Stimulated activated naive CD8-positive, alpha-beta T cell treated with anti-CD3 and anti-CD28 coated beads, Interleukin-15, Interleukin-2, amounts not matched to agents 100 ng/mL and 50 ng/mL, for 24 hours (primary cell): ENCODE data around the gene PPME1.
"Not testable (repeated sequence)": the region's sequence is repeated elsewhere in the genome, so short reads cannot be mapped to it uniquely, and the experiment has no call there.

ENCODE experiments used
- H3K27ac Mint-ChIP-seq: one replicate; pipeline ENCODE4 v1.8.0; 2021; ENCODE audit warnings: mild to moderate bottlenecking, mixed read lengths
- H3K27me3 Mint-ChIP-seq: one replicate; pipeline ENCODE4 v1.8.0; 2021; ENCODE audit warnings: mixed read lengths
- H3K36me3 Mint-ChIP-seq: one replicate; pipeline ENCODE4 v1.8.0; 2021; ENCODE audit warnings: low read depth, mixed read lengths
- H3K4me1 Mint-ChIP-seq: one replicate; pipeline ENCODE4 v1.8.0; 2021; ENCODE audit warnings: low read depth, mixed read lengths
- H3K4me3 Mint-ChIP-seq: one replicate; pipeline ENCODE4 v1.8.0; 2021; ENCODE audit warnings: mild to moderate bottlenecking, mixed read lengths
- H3K9me3 Mint-ChIP-seq: one replicate; pipeline ENCODE4 v1.8.0; 2021; ENCODE audit warnings: mixed read lengths

PPME1 gene, protein sequence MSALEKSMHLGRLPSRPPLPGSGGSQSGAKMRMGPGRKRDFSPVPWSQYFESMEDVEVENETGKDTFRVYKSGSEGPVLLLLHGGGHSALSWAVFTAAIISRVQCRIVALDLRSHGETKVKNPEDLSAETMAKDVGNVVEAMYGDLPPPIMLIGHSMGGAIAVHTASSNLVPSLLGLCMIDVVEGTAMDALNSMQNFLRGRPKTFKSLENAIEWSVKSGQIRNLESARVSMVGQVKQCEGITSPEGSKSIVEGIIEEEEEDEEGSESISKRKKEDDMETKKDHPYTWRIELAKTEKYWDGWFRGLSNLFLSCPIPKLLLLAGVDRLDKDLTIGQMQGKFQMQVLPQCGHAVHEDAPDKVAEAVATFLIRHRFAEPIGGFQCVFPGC

DNA sequence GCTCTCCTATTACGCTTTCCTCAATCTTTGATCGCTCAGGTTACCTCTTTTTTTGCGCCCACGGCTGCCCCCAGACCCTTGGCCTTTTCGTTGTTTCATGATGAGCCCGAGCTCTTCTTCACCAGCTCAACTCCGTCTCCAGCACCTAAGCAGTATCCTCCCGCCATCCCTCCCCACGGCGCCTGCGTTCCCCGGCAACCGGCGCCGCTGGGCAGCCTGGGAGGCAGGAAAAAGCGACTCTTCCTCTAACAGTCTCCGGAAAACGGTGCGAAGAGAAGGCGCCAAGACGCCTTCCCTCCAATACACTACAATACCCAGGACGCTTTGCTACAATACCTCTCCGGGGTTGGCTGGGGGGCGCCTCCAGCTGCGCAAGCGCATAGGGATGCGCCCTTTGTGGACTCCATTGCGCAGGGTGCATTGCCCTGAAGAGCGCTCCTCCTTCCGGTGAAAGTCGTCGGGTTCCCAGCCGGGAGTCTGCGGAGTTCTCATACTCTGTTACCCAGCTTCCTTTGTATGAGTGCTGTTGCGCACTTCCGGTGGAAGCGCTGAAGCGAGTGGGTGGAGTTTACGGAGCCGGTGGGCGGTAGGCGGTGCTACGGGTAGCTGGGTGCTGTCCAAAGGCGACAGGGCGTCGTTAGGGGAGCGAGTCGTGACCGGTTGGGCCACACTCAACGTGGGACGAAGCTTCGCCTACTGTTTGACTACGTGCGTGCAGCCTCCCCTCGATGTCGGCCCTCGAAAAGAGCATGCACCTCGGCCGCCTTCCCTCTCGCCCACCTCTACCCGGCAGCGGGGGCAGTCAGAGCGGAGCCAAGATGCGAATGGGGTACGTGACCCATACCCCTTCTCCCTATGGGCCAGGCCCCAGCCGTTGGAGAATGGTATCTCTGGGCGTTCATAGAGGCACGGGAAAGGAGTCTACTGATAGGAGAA lies at the start of gene PPME1, which contains the start of gene C2CD3:
Gene PPME1 (plus strand): TSS at position 596 of the 936 bp plus-strand sequence. CDS start 133 bp downstream, at position 729.
Gene C2CD3 (minus strand): TSS at position 309 of the 936 bp plus-strand sequence. CDS start 210 bp downstream, at position 99.
- peaks cover 31% of the 10 kb centered on the region for H3K36me3 Mint-ChIP-seq
- no peak within 1 kb of the TSS for H3K27ac Mint-ChIP-seq
- no peaks in the 10 kb centered on the region for H3K9me3 Mint-ChIP-seq
- peaks cover 14% of the 10 kb centered on the region for H3K4me1 Mint-ChIP-seq
- H3K4me3 Mint-ChIP-seq, result no peak within 1 kb of the TSS
- H3K27me3 Mint-ChIP-seq, result no peaks in the 10 kb centered on the region

DNA sequence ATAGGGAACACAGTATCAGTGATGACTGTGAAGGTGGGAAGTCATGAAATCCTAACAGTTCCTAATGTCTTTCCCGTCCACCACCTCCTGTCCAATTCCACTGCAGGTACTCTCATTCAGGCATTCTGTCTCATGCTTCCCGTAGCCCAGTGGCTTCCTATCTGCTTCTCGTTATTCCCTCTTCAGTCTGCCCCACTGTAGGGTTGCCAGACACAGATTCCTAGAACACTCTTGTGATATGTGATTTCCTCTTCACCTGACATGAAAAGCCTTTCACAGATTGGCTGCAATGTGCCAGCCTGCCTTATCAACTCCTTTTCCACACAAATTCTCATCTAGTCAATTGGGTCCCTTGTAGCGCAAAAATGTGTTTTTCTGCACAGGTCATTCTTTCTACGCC lies 49.3 kb upstream of the PPME1 start:
- H3K36me3 Mint-ChIP-seq, result peaks cover 29% of the 10 kb centered on the region
- H3K4me1 Mint-ChIP-seq, result no peaks in the 10 kb centered on the region
- no peak overlapping the region for H3K4me3 Mint-ChIP-seq
- H3K27ac Mint-ChIP-seq, result no peak overlapping the region
- H3K27me3 Mint-ChIP-seq, result no peaks in the 10 kb centered on the region
- H3K9me3 Mint-ChIP-seq, result no peaks in the 10 kb centered on the region

DNA sequence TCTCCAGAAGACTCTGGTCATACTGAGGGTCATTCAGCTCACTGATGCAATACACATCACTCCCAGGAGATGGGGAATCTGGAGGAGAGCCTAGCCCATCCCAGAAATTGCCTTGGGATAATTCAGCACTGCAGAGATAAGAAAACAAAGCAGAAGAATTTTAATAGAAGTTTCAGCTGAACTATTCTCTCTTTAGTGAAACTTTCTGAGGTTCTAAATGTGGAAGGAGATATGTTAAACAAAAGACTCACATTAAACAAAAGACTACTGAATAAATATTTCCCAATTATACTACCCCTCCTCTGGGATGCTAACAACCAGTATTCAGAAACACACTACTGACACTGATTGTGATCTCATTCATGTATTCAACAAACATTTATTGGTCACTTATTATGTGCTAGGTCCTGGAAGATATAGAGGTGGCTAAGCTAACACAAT lies 48.1 kb upstream of the PPME1 start:
- Mint-ChIP-seq H3K4me3 (no peak overlapping the region), H3K4me1 (no peaks in the 10 kb centered on the region), H3K36me3 (peaks cover 29% of the 10 kb centered on the region), H3K27me3 (no peaks in the 10 kb centered on the region), H3K9me3 (no peaks in the 10 kb centered on the region), H3K27ac (no peak overlapping the region)

DNA sequence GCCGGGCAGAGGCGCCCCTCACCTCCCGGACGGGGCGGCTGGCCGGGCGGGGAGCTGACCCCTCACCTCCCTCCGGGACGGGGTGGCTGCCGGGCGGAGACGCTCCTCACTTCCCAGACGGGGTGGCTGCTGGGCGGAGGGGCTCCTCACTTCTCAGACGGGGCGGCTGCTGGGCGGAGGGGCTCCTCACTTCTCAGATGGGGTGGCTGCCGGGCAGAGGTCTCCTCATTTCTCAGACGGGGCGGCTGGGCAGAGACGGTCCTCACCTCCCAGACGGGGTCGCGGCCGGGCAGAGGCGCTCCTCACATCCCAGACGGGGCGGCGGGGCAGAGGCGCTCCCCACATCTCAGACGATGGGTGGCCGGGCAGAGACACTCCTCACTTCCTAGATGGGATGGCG lies 42.0 kb upstream of the PPME1 start:
- not testable (repeated sequence) for H3K4me1 Mint-ChIP-seq, H3K4me3 Mint-ChIP-seq, H3K27ac Mint-ChIP-seq, H3K27me3 Mint-ChIP-seq, H3K9me3 Mint-ChIP-seq
- peaks cover 40% of the 10 kb centered on the region for H3K36me3 Mint-ChIP-seq

DNA sequence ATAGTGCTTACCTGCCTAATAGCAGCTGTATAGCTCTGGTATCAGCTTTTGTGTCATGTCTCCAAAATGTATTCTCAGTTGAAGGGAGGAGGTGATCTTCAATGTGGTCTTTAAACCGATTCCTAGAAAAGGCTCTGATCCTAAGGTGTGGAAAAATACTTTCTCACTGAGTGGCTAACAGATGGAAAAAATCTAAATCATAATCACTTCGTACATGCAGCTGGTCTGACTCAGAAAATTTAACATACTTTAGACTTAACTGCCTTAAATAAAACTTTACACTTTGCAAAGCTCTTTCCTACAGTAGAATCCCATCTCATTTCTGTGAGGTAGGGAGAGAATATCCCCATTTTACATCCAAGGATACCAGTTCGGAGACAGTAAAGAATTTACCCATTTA lies 38.3 kb upstream of the PPME1 start:
- H3K27me3 Mint-ChIP-seq, result no peaks in the 10 kb centered on the region
- H3K27ac Mint-ChIP-seq, result no peak overlapping the region

DNA sequence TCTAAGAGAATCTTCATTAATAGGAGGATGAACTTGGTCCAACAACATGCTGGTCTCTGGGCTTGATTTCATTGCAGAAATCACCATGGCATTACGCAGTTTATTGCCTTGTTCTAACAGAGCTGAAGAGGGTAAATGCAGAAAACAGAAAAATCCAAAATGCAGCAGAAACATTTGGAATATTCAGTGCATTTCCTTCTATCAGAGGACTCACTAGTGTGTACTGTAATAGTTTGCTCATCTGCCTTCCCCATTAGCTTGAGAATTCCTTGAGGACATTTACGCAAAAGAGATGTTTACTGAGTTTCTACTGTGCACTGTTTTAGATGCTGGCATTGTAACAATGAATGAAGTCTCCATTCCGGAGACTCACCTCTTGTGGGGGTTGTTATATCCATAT lies 37.7 kb upstream of the PPME1 start:
- H3K27me3 Mint-ChIP-seq, result no peaks in the 10 kb centered on the region
- no peak overlapping the region for H3K27ac Mint-ChIP-seq
- no peaks in the 10 kb centered on the region for H3K4me1 Mint-ChIP-seq
- H3K36me3 Mint-ChIP-seq, result peaks cover 60% of the 10 kb centered on the region
- H3K4me3 Mint-ChIP-seq, result no peak overlapping the region
- no peaks in the 10 kb centered on the region for H3K9me3 Mint-ChIP-seq

More for the DNA sequence above, 38.3 kb upstream of the PPME1 start:
- Mint-ChIP-seq H3K4me3 (no peak overlapping the region), H3K4me1 (no peaks in the 10 kb centered on the region), H3K9me3 (no peaks in the 10 kb centered on the region), H3K36me3 (peaks cover 54% of the 10 kb centered on the region)

DNA sequence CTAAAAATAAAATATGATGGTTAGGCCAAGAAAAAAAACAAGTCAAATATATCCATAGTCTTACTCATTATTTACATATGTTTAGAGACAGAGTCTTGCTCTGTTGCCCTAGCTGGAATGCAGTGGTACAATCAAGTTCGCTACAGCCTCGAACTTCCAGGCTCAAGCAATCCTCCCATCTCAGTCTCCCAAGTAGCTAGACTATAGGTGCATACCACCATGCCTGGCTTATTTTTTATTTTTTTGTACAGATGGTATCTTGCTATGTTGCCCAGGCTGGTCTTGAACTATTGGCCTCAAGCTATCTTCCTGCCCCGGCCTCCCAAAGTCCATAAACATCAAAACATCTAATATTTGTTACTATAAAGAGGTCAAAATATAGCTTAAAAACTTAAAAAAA lies 36.4 kb upstream of the PPME1 start:
- Mint-ChIP-seq H3K9me3 (no peaks in the 10 kb centered on the region), H3K27ac (no peak overlapping the region), H3K27me3 (no peaks in the 10 kb centered on the region), H3K4me1 (no peaks in the 10 kb centered on the region), H3K4me3 (no peak overlapping the region), H3K36me3 (peaks cover 67% of the 10 kb centered on the region)

DNA sequence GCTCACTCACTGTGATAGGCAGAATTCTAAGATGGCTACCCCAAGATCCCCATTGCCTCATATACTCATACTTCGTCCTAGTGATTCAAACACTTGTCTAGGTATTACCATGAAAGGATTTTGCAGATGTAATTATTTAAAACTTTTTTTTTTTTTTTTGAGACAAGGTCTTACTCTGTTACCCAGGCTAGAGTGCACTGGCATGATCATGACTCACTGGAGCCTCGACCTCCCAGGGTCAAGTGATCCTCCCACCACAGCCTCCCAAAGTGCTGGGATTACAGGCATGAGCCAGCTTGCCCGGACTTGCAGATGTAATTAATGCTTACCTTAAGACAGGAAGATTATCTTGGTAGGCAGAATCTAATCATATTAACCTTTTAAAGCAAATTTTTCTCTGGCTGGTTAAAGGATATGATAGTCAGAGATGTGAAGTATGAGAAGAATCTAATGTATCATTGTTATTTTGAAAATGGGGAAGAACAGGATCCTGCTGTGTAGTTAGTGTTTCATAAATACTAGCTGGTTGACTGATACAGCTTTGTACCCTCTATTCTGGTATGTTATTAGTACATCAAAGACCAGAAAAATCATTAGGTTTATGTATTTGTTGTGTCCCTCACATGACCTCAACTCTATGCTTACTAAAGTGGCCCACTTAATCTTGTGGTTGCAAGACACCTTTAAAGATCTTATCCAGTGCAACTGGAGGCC lies 35.8 kb upstream of the PPME1 start:
- H3K4me3 Mint-ChIP-seq, result no peak overlapping the region
- H3K36me3 Mint-ChIP-seq, result peaks cover 66% of the 10 kb centered on the region
- H3K4me1 Mint-ChIP-seq, result no peaks in the 10 kb centered on the region
- H3K27me3 Mint-ChIP-seq, result no peaks in the 10 kb centered on the region
- H3K9me3 Mint-ChIP-seq, result no peaks in the 10 kb centered on the region
- no peak overlapping the region for H3K27ac Mint-ChIP-seq

DNA sequence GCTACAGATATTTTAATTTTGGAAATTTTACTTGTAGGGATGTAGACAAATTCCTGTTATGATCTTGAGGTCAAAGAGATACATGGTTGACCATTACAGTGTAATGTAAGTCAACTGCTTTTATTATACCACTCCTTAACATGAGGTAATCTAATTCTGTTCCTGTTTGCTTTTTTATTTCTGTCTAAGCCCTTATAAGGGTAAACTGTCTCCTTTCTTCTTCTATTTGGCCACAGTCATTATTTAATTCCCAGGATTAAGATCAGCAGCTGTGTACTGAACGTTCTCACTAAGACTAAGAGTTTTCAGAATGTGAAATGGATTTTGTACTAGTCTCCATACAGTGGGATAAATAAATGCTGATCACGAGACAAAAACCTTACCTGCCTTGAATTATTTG lies 33.1 kb upstream of the PPME1 start:
- no peaks in the 10 kb centered on the region for H3K4me1 Mint-ChIP-seq

DNA sequence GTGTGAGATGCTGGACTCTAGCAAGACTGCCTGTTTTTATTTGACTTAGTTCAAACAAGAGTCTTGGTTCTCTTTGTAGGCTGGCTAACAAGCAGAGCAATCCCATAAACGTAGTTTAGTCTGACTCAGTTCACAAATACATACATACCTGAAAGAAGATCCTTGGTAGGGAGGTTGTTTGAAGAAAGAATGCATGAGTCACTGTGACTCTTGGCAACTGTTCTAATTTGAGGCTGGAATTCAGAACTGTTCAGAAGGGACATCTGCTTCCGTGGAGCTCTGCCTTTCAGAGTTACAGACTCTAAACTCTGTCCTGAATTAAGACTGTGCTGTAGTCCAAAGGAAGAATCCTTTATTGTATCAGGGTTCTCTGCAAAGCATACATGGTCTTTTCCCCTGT lies 32.5 kb upstream of the PPME1 start:
- Mint-ChIP-seq H3K27me3 (no peaks in the 10 kb centered on the region), H3K4me1 (no peaks in the 10 kb centered on the region), H3K4me3 (no peak overlapping the region), H3K27ac (no peak overlapping the region), H3K36me3 (peaks cover 36% of the 10 kb centered on the region), H3K9me3 (no peaks in the 10 kb centered on the region)

More for the DNA sequence above, 33.1 kb upstream of the PPME1 start:
- Mint-ChIP-seq H3K27me3 (no peaks in the 10 kb centered on the region), H3K9me3 (no peaks in the 10 kb centered on the region), H3K4me3 (no peak overlapping the region), H3K36me3 (peaks cover 39% of the 10 kb centered on the region), H3K27ac (no peak overlapping the region)

DNA sequence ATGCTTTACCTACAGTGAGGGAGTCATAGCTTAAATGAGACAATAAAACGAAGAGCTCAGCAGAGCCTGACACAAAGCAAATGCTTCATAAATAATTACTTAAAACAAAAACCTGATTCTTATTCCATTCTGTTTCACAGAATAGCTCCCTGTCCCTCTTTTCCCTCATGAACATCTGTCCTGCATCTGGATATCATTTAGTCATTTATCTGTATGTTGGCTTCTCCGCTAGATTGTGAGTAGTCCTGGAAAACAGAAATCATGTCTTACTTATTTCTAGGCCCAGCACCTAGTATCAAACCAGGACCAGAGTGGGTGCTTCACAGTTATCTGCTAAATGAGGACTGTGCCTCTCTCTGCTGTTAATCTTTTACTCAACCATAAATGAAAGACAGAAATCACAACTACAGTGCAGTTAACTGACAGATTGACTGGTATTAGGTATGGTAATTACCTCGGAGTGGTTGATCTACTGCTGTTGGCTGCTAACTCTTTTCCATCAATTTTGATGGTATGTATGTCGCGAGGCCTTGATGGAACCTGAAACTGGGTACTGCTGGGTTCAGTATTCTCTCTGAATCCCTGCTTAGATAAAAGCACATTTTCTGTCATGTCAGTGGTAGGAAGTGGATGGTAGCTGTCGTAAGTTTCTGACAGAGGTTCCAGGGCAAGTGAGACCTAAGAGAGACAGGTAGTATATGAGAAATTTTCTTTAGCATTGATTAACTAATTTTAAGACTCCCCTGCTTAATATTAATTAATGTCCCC lies 31.8 kb upstream of the PPME1 start:
- Mint-ChIP-seq H3K4me1 (no peaks in the 10 kb centered on the region), H3K9me3 (no peaks in the 10 kb centered on the region), H3K4me3 (no peak overlapping the region), H3K27ac (no peak overlapping the region), H3K36me3 (peaks cover 31% of the 10 kb centered on the region), H3K27me3 (no peaks in the 10 kb centered on the region)

DNA sequence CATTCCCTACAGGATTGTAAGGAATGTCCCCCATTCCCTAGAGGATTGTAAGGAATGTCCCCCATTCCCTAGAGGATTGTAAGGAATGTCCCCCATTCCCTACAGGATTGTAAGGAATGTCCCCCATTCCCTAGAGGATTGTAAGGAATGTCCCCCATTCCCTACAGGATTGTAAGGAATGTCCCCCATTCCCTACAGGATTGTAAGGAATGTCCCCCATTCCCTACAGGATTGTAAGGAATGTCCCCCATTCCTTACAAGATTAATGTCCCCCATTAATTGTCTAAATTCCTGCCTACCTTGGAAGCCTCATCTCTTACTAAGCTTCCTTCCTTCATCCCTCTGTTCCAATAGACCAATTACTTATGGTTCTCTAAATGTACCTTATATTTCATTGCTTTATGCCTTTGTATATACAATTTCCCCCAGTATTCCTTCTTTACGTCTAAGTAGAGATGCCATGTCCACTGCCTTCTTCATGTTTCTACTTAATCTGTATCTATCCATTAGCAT lies 31.1 kb upstream of the PPME1 start:
- H3K4me1 Mint-ChIP-seq, H3K27me3 Mint-ChIP-seq, H3K9me3 Mint-ChIP-seq, H3K27ac Mint-ChIP-seq, H3K4me3 Mint-ChIP-seq: not testable (repeated sequence)
- peaks cover 32% of the 10 kb centered on the region for H3K36me3 Mint-ChIP-seq

DNA sequence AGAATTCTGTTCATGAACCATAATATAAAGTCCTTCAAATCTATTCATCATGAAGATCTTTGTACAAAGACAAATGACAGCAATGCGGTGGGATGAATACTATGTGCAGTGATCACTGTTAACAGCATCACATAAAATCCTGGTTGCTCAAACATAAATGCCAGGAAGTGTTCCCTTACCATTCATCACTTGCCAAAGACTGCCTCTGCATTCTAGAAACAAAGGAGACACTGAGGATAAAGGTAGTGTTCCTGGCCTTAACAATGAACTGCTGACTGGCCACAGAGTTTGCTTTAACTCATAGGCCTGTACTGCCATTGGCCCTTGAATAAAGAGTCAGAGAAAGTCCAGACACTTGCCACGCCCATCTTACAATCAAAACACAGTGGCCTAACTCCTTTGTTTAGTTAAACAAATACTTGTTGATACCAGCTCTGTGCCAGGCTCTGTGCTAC lies 29.8 kb upstream of the PPME1 start:
- Mint-ChIP-seq H3K4me3 (no peak overlapping the region), H3K36me3 (peaks cover 30% of the 10 kb centered on the region), H3K4me1 (no peaks in the 10 kb centered on the region), H3K27ac (no peak overlapping the region), H3K9me3 (no peaks in the 10 kb centered on the region), H3K27me3 (no peaks in the 10 kb centered on the region)

DNA sequence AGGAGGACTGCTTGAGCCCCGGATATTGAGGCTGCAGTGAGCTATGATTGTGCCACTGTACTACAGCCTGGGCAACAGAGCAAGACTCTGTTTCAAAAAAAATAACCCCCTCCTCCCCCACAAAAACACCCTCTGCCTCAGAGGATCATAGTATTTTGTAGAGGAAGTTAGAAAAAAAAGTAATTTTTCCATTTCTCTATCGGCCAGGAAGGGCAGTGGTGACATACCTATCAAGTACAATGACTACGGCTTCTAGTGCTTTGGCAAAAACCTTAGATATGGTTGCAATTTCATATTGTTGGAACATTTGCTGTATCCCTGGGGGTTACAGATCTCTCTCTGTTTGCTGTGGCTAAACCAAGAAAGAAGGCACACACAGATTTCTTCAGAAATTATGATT lies 29.2 kb upstream of the PPME1 start:
- Mint-ChIP-seq H3K27ac (no peak overlapping the region), H3K27me3 (no peaks in the 10 kb centered on the region), H3K4me3 (no peak overlapping the region), H3K9me3 (no peaks in the 10 kb centered on the region), H3K4me1 (no peaks in the 10 kb centered on the region), H3K36me3 (peaks cover 27% of the 10 kb centered on the region)
